Measurements from ENCODE around the gene USP32. TPM values are rescaled to one million over a fixed set of nuclear protein-coding genes. Genes with fewer than 3 reads are reported as not detected.

USP32 gene
- total RNA-seq, 1 donor from 2014 or later, result 48.4 TPM

GRCh38 chr17:60303406-60304099, 88.4 kb downstream of the USP32 start:
- DNase-seq (ENCODE audit: low read depth in 2 of 2), result no peak

GRCh38 chr17:60301649-60302048, 90.3 kb downstream of the USP32 start:
- DNase-seq (ENCODE audit: low read depth in 2 of 2), result no peak

- no peak for DNase-seq (ENCODE audit: low read depth in 2 of 2)
These were observed 91.0 kb downstream of the USP32 start for GRCh38 chr17:60300949-60301348.

GRCh38 chr17:60300011-60300410, 91.9 kb downstream of the USP32 start:
- no peak for DNase-seq (ENCODE audit: low read depth in 2 of 2)

GRCh38 chr17:60297760-60298401, 94.1 kb downstream of the USP32 start:
- DNase-seq (ENCODE audit: low read depth in 2 of 2), result no peak

GRCh38 chr17:60296177-60296576, 95.8 kb downstream of the USP32 start:
- DNase-seq (ENCODE audit: low read depth in 2 of 2), result no peak

GRCh38 chr17:60293580-60294335, 98.2 kb downstream of the USP32 start:
- no peak for DNase-seq (ENCODE audit: low read depth in 2 of 2)

- DNase-seq (ENCODE audit: low read depth in 2 of 2), result no peak
These were observed 99.2 kb downstream of the USP32 start for GRCh38 chr17:60292697-60293096.

- DNase-seq (ENCODE audit: low read depth in 2 of 2), result no peak
These were observed 107.2 kb downstream of the USP32 start for GRCh38 chr17:60284709-60285108.

- DNase-seq (ENCODE audit: low read depth in 2 of 2), result no peak
These were observed 108.1 kb downstream of the USP32 start for GRCh38 chr17:60283816-60284215.

GRCh38 chr17:60280673-60281072, 111.3 kb downstream of the USP32 start:
- no peak for DNase-seq (ENCODE audit: low read depth in 2 of 2)

- no peak for DNase-seq (ENCODE audit: low read depth in 2 of 2)
These were observed 113.7 kb downstream of the USP32 start for GRCh38 chr17:60278237-60278636.

GRCh38 chr17:60277258-60277657, 114.7 kb downstream of the USP32 start:
- DNase-seq (ENCODE audit: low read depth in 2 of 2), result no peak

- DNase-seq (ENCODE audit: low read depth in 2 of 2), result peak; percentile 50 to 75
These were observed 122.5 kb downstream of the USP32 start for GRCh38 chr17:60269417-60269816.

GRCh38 chr17:60260540-60260939, 131.4 kb downstream of the USP32 start:
- DNase-seq (ENCODE audit: low read depth in 2 of 2), result no peak

GRCh38 chr17:60258313-60258712, 133.6 kb downstream of the USP32 start:
- no peak for DNase-seq (ENCODE audit: low read depth in 2 of 2)

- DNase-seq (ENCODE audit: low read depth in 2 of 2), result no peak
These were observed 135.8 kb downstream of the USP32 start for GRCh38 chr17:60256174-60256573.

GRCh38 chr17:60253048-60253447, 138.9 kb downstream of the USP32 start:
- DNase-seq (ENCODE audit: low read depth in 2 of 2), result no peak

- DNase-seq (ENCODE audit: low read depth in 2 of 2), result no peak
These were observed 139.5 kb downstream of the USP32 start for GRCh38 chr17:60252459-60252858.

- peak; percentile 22 to 84 for DNase-seq (ENCODE audit: low read depth in 2 of 2)
These were observed 142.6 kb downstream of the USP32 start for GRCh38 chr17:60249290-60249826.

- DNase-seq (ENCODE audit: low read depth in 2 of 2), result peak; percentile 16 to 19
These were observed 143.2 kb downstream of the USP32 start for GRCh38 chr17:60248618-60249289.

Measured in lung microvascular endothelial cell (primary cell).